Measurements from ENCODE around the gene RORB. TPM values are rescaled to one million over a fixed set of nuclear protein-coding genes. Genes with fewer than 3 reads are reported as not detected.

The RORB gene
- total RNA-seq, 1 donor from 2014 or later: under 0.01 TPM

DNA sequence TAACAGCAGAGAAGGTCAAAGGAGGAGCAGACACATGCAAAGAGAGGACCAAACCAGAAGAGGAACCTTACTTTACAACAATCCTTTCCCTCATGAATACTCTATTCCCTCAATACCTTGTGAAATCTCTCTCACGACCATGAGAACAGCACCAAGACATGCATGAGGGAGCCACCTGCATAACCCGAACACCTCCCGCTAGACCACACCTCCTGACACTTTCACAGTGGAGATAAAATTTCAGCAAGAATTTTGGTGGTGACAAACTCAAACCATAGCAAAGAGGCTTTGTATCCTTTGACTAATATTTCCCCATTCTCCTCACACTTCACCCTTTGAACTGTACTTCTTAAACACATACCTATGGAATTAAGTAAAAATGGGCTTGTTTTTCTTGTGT, 101.7 kb downstream of the RORB start:
- peak; percentile 7 for FAIRE-seq
- Histone ChIP-seq H3K27me3 (ENCODE audit: control insufficient read depth, insufficient read depth, low read length) (no peaks in the 10 kb centered on the region), H3K36me3 (ENCODE audit: control insufficient read depth, insufficient read depth, low read length) (no peaks in the 10 kb centered on the region), H3K4me3 (ENCODE audit: low read depth, low read length) (no peak overlapping the region)
- no peak for TF ChIP-seq CTCF (IDR thresholded peaks at IDR 0.05; ENCODE audit: insufficient read depth, low read length, severe bottlenecking)
- DNase-seq (ENCODE audit: low read depth): no peak

- Histone ChIP-seq H3K36me3 (ENCODE audit: control insufficient read depth, insufficient read depth, low read length) (no peaks in the 10 kb centered on the region), H3K27me3 (ENCODE audit: control insufficient read depth, insufficient read depth, low read length) (no peaks in the 10 kb centered on the region), H3K4me3 (ENCODE audit: low read depth, low read length) (no peak overlapping the region)
- FAIRE-seq (no peak), DNase-seq (ENCODE audit: low read depth) (no peak)
- TF ChIP-seq CTCF (IDR thresholded peaks at IDR 0.05; ENCODE audit: insufficient read depth, low read length, severe bottlenecking): no peak
These were observed 112.7 kb downstream of the RORB start for GRCh38 chr9:74609671-74610405.

- H3K36me3 ChIP-seq (ENCODE audit: control insufficient read depth, insufficient read depth, low read length): no peaks in the 10 kb centered on the region
- no peak for TF ChIP-seq CTCF (IDR thresholded peaks at IDR 0.05; ENCODE audit: insufficient read depth, low read length, severe bottlenecking)
- H3K27me3 ChIP-seq (ENCODE audit: control insufficient read depth, insufficient read depth, low read length): no peaks in the 10 kb centered on the region
- no peak for FAIRE-seq
- DNase-seq (ENCODE audit: low read depth): no peak
- no peak overlapping the region for H3K4me3 ChIP-seq (ENCODE audit: low read depth, low read length)
These were observed 113.5 kb downstream of the RORB start for GRCh38 chr9:74610523-74611061.

GRCh38 chr9:74630228-74630627, 133.1 kb downstream of the RORB start:
- Histone ChIP-seq H3K4me3 (ENCODE audit: low read depth, low read length) (no peak overlapping the region), H3K27me3 (ENCODE audit: control insufficient read depth, insufficient read depth, low read length) (no peaks in the 10 kb centered on the region), H3K36me3 (ENCODE audit: control insufficient read depth, insufficient read depth, low read length) (no peaks in the 10 kb centered on the region)
- no peak for FAIRE-seq
- TF ChIP-seq CTCF (IDR thresholded peaks at IDR 0.05; ENCODE audit: insufficient read depth, low read length, severe bottlenecking): no peak
- DNase-seq (ENCODE audit: low read depth): no peak

- FAIRE-seq: no peak
- H3K36me3 ChIP-seq (ENCODE audit: control insufficient read depth, insufficient read depth, low read length): no peaks in the 10 kb centered on the region
- no peak for DNase-seq (ENCODE audit: low read depth)
- no peak for TF ChIP-seq CTCF (IDR thresholded peaks at IDR 0.05; ENCODE audit: insufficient read depth, low read length, severe bottlenecking)
- no peak overlapping the region for H3K4me3 ChIP-seq (ENCODE audit: low read depth, low read length)
- H3K27me3 ChIP-seq (ENCODE audit: control insufficient read depth, insufficient read depth, low read length): peaks cover 1% of the 10 kb centered on the region
These were observed 142.0 kb downstream of the RORB start for GRCh38 chr9:74639112-74639511.

GRCh38 chr9:74642376-74642775, 145.2 kb downstream of the RORB start:
- Histone ChIP-seq H3K36me3 (ENCODE audit: control insufficient read depth, insufficient read depth, low read length) (no peaks in the 10 kb centered on the region), H3K4me3 (ENCODE audit: low read depth, low read length) (no peak overlapping the region), H3K27me3 (ENCODE audit: control insufficient read depth, insufficient read depth, low read length) (no peaks in the 10 kb centered on the region)
- FAIRE-seq: no peak
- DNase-seq (ENCODE audit: low read depth): no peak
- TF ChIP-seq CTCF (IDR thresholded peaks at IDR 0.05; ENCODE audit: insufficient read depth, low read length, severe bottlenecking): no peak

All from bronchial epithelial cell (primary cell).